Ammon's horn (tissue), 1 donor: ENCODE results near the gene CD300C.
A peak's percentile ranks its signal among the peaks of the same experiment; 100 is the strongest.
"Not testable (repeated sequence)": the region's sequence is repeated elsewhere in the genome, so short reads cannot be mapped to it uniquely, and the experiment has no call there.

Source experiments
- DNase-seq: peaks from one replicate; pipeline ENCODE4 v3.0.0-alpha.2; 2016; ENCODE audit warnings: low spot score

Gene CD300C

GRCh38 chr17:74561586-74561985 lies 15.7 kb upstream of the CD300C start:
- DNase-seq = no peak

GRCh38 chr17:74558882-74559519 lies 13.1 kb upstream of the CD300C start:
- DNase-seq = no peak

GRCh38 chr17:74558402-74558801 lies 12.5 kb upstream of the CD300C start:
- not testable (repeated sequence) for DNase-seq

GRCh38 chr17:74555427-74555940 lies 9.6 kb upstream of the CD300C start:
- DNase-seq = no peak

- no peak for DNase-seq
Observed at GRCh38 chr17:74554909-74555308, 9.0 kb upstream of the CD300C start.

GRCh38 chr17:74552037-74552436 lies 6.1 kb upstream of the CD300C start:
- DNase-seq = no peak

- no peak for DNase-seq
Observed at GRCh38 chr17:74550602-74551001, 4.7 kb upstream of the CD300C start.

- no peak for DNase-seq
Observed at GRCh38 chr17:74549343-74549742, 3.4 kb upstream of the CD300C start.

- no peak for DNase-seq
Observed at GRCh38 chr17:74547736-74548135, 1.8 kb upstream of the CD300C start.

GRCh38 chr17:74547264-74547663 lies 1.3 kb upstream of the CD300C start:
- no peak for DNase-seq

GRCh38 chr17:74546586-74546985 lies 671 bp upstream of the CD300C start:
- DNase-seq = no peak

GRCh38 chr17:74544991-74545842 lies 698 bp downstream of the CD300C start:
- no peak for DNase-seq

- no peak for DNase-seq
Observed at GRCh38 chr17:74543891-74544760, 1.8 kb downstream of the CD300C start.

- no peak for DNase-seq
Observed at GRCh38 chr17:74543406-74543805, 2.5 kb downstream of the CD300C start.

- DNase-seq = no peak
Observed at GRCh38 chr17:74542727-74543383, 3.1 kb downstream of the CD300C start.

- DNase-seq = no peak
Observed at GRCh38 chr17:74542166-74542565, 3.7 kb downstream of the CD300C start.

GRCh38 chr17:74541176-74542111 lies 4.5 kb downstream of the CD300C start:
- DNase-seq = no peak

GRCh38 chr17:74539281-74539820 lies 6.6 kb downstream of the CD300C start:
- DNase-seq = no peak

- DNase-seq = no peak
Observed at GRCh38 chr17:74536890-74537289, 9.0 kb downstream of the CD300C start.

- peak; percentile 75 for DNase-seq
Observed at GRCh38 chr17:74532115-74532514, 13.8 kb downstream of the CD300C start.
